Chondrocyte (in vitro differentiated cells): ENCODE results near the gene P3H3. TPM values are rescaled to one million over a fixed set of nuclear protein-coding genes. Genes with fewer than 3 reads are reported as not detected.

Experiments
- DNase-seq: peaks from one replicate; pipeline ENCODE4 v3.0.0; 2021; ENCODE audit warnings: mixed read lengths, low spot score
- H3K27ac Mint-ChIP-seq: one replicate; pipeline ENCODE4 v1.8.0; 2021; ENCODE audit warnings: mild to moderate bottlenecking, moderate library complexity, mixed read lengths; ENCODE audit not compliant: unreplicated experiment
- H3K27me3 Mint-ChIP-seq: 2 replicates; pipeline ENCODE4 v1.8.0; 2021; ENCODE audit warnings: low read depth, mixed read lengths
- H3K36me3 Mint-ChIP-seq: 2 replicates; pipeline ENCODE4 v1.8.0; 2021; ENCODE audit warnings: low read depth, mixed read lengths
- H3K4me1 Mint-ChIP-seq: 2 replicates; pipeline ENCODE4 v1.8.0; 2021; ENCODE audit warnings: low read depth, mild to moderate bottlenecking, mixed read lengths
- H3K4me3 Mint-ChIP-seq: one replicate; pipeline ENCODE4 v1.8.0; 2021; ENCODE audit warnings: mild to moderate bottlenecking, moderate library complexity, mixed read lengths; ENCODE audit not compliant: unreplicated experiment
- H3K9me3 Mint-ChIP-seq: 2 replicates; pipeline ENCODE4 v1.8.0; 2021; ENCODE audit warnings: low read depth, mixed read lengths
- total RNA-seq: library from RNA; stranded (reverse); gene quantifications from 3 replicates; pipeline ENCODE4 v1.2.1, GENCODE V29; 2021
- TF ChIP-seq, protein P1 (sequence below): fragments of 200-600 bp; sonication (generic); IDR thresholded peaks from 2 replicates; pipeline ENCODE4 v1.5.0; 2021; ENCODE audit warnings: antibody characterized with exemption, mild to moderate bottlenecking, moderate library complexity

The P3H3 gene
- total RNA-seq, 1 donor from 2014 or later = 114 TPM

GRCh38 chr12:6824901-6825381 is 3.3 kb upstream of the P3H3 start:
- no peak overlapping the region for H3K4me3 Mint-ChIP-seq
- DNase-seq = no peak
- H3K4me1 Mint-ChIP-seq = peaks cover 55% of the 10 kb centered on the region
- no peaks in the 10 kb centered on the region for H3K36me3 Mint-ChIP-seq
- H3K27me3 Mint-ChIP-seq = no peaks in the 10 kb centered on the region
- H3K9me3 Mint-ChIP-seq = no peaks in the 10 kb centered on the region
- no peak overlapping the region for H3K27ac Mint-ChIP-seq
- TF ChIP-seq, protein P1, sequence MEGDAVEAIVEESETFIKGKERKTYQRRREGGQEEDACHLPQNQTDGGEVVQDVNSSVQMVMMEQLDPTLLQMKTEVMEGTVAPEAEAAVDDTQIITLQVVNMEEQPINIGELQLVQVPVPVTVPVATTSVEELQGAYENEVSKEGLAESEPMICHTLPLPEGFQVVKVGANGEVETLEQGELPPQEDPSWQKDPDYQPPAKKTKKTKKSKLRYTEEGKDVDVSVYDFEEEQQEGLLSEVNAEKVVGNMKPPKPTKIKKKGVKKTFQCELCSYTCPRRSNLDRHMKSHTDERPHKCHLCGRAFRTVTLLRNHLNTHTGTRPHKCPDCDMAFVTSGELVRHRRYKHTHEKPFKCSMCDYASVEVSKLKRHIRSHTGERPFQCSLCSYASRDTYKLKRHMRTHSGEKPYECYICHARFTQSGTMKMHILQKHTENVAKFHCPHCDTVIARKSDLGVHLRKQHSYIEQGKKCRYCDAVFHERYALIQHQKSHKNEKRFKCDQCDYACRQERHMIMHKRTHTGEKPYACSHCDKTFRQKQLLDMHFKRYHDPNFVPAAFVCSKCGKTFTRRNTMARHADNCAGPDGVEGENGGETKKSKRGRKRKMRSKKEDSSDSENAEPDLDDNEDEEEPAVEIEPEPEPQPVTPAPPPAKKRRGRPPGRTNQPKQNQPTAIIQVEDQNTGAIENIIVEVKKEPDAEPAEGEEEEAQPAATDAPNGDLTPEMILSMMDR = no peak

DNA sequence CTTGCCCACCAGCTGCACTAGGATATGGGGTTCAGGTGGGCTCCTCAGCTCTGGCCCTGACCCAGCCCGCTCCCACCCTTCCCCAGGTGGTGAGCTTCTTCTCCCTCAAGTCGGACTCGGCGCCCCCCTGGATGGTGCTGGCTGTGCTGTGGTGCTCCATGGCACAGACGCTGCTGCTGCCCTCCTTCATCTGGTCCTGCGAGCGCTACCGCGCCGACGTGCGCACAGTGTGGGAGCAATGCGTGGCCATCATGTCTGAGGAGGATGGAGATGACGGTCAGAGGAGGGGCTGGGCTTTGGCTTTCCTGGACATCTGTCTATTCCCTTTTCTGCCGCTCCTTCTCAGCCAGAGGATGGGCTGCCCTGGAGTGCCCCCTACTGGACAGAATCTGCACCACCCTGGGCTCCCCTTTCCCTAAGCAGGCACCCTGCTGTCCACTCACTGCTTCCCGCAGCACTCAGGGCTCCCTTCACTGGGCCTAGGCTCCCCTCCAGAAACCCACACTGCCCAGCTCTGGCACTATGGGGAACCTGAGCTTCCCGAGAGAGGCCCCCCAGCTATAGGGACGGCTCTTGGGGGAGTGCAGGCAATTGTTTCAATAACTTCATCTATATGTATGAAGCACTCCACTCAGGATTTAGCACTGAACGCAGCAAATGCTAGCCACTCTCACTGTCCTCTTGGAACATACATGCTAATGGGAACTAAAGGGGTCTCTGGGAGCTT is 2.6 kb upstream of the P3H3 start:
- Mint-ChIP-seq H3K36me3 (no peaks in the 10 kb centered on the region), H3K27me3 (no peaks in the 10 kb centered on the region), H3K4me3 (peak overlapping the region; percentile 44), H3K27ac (no peak overlapping the region), H3K4me1 (peaks cover 56% of the 10 kb centered on the region), H3K9me3 (no peaks in the 10 kb centered on the region)
- DNase-seq = no peak
- TF ChIP-seq, protein P1 = peak; percentile 90

GRCh38 chr12:6826125-6826733 is 2.0 kb upstream of the P3H3 start:
- TF ChIP-seq, protein P1 = no peak
- peaks cover 2% of the 10 kb centered on the region for H3K36me3 Mint-ChIP-seq
- H3K4me3 Mint-ChIP-seq = no peak overlapping the region
- H3K9me3 Mint-ChIP-seq = no peaks in the 10 kb centered on the region
- H3K27me3 Mint-ChIP-seq = no peaks in the 10 kb centered on the region
- DNase-seq = no peak
- H3K27ac Mint-ChIP-seq = no peak overlapping the region
- peaks cover 52% of the 10 kb centered on the region for H3K4me1 Mint-ChIP-seq

GRCh38 chr12:6826734-6827436 is 1.3 kb upstream of the P3H3 start:
- peak overlapping the region; percentile 64 for H3K4me3 Mint-ChIP-seq
- H3K27ac Mint-ChIP-seq = peak overlapping the region; percentile 78
- peaks cover 8% of the 10 kb centered on the region for H3K36me3 Mint-ChIP-seq
- peaks cover 49% of the 10 kb centered on the region for H3K4me1 Mint-ChIP-seq
- TF ChIP-seq, protein P1 = no peak
- no peaks in the 10 kb centered on the region for H3K27me3 Mint-ChIP-seq
- no peaks in the 10 kb centered on the region for H3K9me3 Mint-ChIP-seq
- no peak for DNase-seq

DNA sequence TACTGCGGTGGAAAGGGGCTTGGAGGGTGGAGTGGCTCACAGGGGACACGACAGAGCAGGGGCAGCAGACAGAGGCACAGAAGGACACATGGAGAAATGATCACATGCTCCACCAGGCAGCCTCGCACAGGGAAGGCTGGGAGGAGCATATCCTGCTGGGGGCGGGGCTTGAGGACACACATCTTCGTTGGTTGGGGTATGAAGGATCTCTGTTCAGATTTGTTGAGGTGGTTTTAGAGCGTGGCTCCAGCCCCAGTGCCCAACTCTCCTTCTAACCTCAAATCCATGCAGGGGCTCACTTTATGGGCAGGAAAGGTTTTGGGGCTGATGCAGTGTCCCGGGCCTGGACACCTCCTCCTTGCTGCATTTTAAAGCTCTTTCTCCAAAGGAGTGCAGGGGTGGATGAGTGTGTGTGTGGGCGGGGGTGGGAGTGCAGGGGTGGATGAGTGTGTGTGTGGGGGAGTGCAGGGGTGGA is 733 bp upstream of the P3H3 start:
- Mint-ChIP-seq H3K27me3 (no peaks in the 10 kb centered on the region), H3K4me1 (peaks cover 43% of the 10 kb centered on the region), H3K27ac (peak overlapping the region; percentile 78), H3K9me3 (no peaks in the 10 kb centered on the region), H3K36me3 (peaks cover 8% of the 10 kb centered on the region), H3K4me3 (peak overlapping the region; percentile 64)
- no peak for DNase-seq
- TF ChIP-seq, protein P1 = no peak
